Stimulated activated naive CD4-positive, alpha-beta T cell (primary cell): ENCODE results near the gene GALNS.

ENCODE experiments used
- DNase-seq, 6 experiments: peaks; one replicate each; lab custom pipeline; 2025; lab: John Stamatoyannopoulos, UW

Gene GALNS

GRCh38 chr16:88888461-88889387, 32.0 kb upstream of the GALNS start:
- DNase-seq, result no peak

GRCh38 chr16:88888057-88888456, 31.3 kb upstream of the GALNS start:
- DNase-seq, result no peak

GRCh38 chr16:88886845-88887521, 30.2 kb upstream of the GALNS start:
- DNase-seq, result no peak

- DNase-seq, result no peak
Measured at GRCh38 chr16:88886420-88886844, 29.7 kb upstream of the GALNS start.

GRCh38 chr16:88885693-88886280, 29.0 kb upstream of the GALNS start:
- DNase-seq, result no peak

- no peak for DNase-seq
Measured at GRCh38 chr16:88884569-88885271, 28.0 kb upstream of the GALNS start.

GRCh38 chr16:88883946-88884345, 27.2 kb upstream of the GALNS start:
- no peak for DNase-seq

DNA sequence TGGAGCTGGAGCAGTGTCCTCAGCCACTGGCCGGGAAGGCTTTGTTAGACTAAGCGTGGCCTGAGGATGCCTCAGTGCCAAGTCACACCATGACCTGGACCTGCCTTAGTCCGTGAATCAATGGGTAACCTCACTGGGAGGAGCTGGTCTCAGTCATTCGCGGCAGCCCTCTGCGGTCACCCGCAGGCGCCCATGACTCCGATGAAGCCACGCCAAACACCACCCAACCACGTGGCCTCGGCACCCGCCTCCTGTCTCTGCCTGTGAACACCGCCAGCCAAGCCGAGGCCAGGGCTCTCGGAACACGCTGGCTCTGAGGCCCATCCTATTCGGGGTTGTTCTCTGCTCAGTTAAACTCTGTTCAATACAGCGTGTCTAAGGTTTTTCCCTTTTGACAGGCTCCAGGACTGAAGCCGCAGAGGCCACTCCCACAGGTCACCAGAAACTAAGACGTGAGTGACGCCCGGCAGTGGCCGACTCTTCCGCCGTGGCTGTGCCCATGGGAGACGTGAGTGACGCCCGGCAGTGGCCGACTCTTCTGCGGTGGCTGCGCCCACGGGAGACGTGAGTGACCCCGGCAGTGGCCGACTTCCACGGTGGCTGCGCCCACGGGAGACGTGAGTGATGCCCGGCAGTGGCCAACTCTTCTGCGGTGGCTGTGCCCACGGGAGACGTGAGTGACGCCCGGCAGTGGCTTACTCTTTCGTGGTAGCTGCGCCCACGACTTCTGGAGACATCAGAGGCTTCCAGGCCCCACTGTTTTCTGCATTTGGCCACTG, 26.6 kb upstream of the GALNS start:
- DNase-seq, result no peak

DNA sequence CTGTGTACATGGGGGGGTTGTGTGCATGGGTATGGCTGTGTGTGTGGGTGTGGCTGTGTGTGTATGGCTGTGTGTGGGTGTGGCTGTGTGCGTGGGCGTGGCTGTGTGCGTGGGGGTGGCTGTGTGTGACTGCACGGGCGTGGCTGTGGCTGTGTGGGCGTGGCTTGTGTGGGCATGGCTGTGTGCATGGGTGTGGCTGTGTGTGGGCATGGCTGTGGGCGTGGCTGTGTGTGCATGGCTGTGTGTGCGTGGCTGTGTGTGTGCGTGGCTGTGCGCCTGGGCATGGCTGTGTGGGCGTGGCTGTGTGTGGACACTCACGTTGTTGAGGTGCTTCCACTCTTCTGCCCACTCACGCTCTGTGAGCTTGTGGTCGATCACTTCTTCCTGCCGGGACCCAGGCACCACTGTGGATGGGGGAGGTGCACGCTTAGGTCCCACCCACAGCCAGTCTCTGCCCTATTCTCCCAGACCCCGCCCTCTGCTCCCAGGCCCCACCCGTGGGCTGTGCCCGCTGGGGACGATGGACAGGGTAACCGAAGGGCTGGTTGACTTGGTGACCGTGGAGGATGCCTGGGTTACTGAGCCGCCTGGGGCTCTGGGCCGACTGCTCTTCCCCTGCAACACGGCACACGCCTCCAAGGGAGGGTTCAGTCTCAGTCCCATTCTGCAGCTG, 25.7 kb upstream of the GALNS start:
- peak in 1 of 6 experiments; percentile 4 for DNase-seq

- no peak for DNase-seq
Measured at GRCh38 chr16:88881675-88882357, 25.1 kb upstream of the GALNS start.

DNA sequence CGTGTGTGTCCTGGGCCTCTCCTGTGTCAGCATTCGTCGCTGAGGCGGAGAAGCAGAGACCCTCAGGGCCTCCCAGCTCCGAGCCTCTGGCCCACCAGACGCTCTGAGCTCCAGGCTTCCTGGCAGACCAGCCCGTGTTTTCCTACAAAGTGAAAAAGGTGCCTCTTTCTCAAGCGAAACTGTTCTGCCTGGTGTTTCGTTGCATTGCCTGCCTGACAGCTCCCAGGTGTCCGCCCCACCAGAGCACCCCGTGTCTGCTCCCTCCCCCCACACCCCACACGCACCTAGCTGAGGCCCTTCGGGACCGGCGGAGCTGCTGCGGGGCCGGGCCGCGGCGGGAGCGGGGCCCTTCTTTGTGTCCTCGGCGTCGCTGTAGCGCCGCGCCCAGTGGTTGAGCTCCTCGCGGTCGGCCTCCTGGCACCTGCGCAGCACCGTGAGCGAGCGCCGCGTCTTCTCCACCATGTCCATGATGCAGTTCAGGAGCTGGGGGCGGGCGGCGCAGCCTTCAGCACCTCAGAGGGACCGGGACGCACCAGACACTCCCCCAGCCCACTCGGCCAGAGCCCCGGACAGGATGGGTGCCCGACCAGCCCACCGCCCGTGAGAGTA, 24.4 kb upstream of the GALNS start:
- DNase-seq, result no peak

DNA sequence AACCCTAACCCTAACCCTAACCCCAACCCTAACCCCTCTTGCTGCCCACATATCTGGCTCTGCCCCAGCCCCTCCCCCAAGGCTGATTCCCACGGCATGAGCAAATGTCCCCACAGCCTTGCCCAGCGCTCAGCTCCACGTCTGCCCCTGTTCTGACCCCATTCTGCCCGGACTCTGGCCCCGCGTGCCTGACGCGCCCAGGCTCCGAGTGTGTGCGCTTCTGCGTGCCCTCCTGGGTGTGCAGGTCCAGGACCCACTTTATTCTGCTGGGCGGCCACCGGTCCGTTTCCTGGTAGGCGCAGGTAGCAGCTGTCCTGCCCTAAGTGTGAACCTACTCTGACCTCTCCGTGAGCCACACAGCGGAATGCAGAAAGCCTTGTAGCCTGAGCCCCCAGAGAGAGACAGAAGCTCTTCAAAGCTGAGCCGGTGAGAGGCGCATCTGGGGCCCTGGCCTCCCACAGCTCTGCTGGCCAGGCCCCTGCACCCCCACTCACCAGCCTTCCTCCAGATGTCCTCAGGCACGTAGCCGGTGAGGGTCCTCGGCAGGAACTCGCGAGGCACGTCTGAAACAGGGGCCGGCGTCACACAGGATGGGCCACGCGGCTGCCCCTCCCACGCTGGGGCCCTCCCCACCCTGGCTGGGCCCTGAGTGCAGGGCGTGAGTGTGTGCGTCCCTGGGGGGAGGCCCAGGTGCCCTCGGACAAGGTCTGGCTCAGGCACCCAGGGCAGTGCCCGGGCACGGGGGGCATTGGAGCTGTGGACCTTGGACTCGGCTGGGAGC, 23.7 kb upstream of the GALNS start:
- no peak for DNase-seq

- no peak for DNase-seq
Measured at GRCh38 chr16:88879788-88880055, 23.0 kb upstream of the GALNS start.

DNA sequence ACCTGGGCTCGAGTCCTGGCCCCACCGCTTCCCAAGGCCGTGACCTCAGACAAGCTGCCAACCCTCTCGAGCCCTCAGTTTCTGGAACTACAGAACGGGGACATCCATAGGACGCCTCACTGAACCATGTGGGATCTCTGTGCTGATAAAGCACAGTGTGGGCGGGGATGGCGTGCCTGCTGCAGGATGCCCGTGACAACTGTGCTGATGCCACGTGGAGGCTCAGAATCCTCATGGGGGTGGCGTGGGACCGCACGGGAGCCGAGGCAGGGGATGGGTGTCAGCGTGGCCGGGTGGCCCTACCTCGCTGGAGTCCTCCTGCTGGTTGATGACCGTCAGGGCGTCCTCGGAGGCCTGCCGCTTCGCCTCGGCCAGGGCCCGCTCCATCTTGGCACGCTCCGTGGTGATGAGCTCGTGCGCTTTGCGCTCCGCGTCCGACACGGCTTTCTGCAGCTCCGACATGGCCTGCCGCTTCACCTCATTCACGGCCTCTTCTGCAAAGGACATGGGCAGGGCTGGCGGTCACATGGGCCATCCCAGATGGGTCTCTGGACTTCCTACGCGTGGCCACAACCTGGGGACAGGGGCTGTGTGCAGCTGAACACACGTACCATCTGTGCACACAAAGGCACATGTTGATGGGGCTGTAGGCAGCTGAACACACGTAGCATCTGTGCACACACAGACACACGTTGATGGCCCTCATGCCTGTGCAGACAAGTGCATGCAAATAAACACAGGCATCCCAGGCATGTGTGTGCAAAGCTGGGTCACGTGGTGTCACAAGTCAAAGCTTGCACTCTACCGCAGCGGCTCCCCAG, 22.4 kb upstream of the GALNS start:
- DNase-seq, result no peak

- DNase-seq, result no peak
Measured at GRCh38 chr16:88878356-88878755, 21.6 kb upstream of the GALNS start.

DNA sequence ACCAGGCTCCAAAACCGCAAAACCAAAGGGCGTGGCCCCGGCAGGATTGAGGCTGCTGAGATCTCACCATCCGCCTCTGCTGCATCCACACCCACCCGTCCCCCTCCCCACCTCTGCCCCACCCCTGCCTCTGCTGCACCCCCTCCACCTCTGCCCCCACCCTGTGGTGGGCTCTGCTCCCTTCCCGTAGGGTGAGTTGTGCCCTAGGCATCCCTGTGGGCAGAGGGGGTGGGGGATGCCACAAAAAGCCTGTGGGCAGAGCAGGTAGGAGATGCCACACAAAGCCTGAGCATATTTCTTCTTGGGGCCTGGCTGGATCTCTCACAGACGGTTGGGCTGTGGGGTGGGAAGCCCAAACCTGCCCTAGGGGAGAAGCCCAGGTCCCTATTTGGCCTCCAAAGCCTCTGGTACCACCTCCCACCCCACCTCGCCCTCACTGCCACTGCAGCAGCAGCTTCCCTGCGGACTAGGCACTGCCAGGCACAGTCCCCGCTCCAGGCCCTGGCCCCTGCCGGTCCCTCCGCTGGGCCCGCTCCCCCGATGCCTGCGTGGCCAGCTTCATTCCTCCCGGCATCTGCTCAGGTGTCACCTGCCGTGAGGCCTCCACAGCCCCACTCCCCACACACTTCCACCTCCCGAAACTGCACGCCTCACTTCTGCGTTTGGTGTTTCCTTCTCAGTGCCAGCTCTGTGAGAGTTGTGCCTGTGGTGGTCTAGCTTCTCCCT, 21.0 kb upstream of the GALNS start:
- no peak for DNase-seq

GRCh38 chr16:88876942-88877526, 20.3 kb upstream of the GALNS start:
- DNase-seq, result no peak
